ENCODE data around the gene ATP6V1G1.

- no peak for TF ChIP-seq CTCF (conservative IDR thresholded peaks at IDR 0.05)
- no peak for TF ChIP-seq EZH2 (IDR thresholded peaks at IDR 0.05; ENCODE audit: low read depth)
These were observed 34.4 kb upstream of the ATP6V1G1 start for GRCh38 chr9:114553202-114553601.

All from PC-9 (cell line).